GM23338 (cell line): ENCODE results near the gene WDR1. TPM values are rescaled to one million over a fixed set of nuclear protein-coding genes. Genes with fewer than 3 reads are reported as not detected.

ENCODE experiments used
- ATAC-seq: fragments of 200-7000 bp; cut with Tn5 transposase; 3 replicates; pipeline ENCODE4 v1.9.1; 2020
- DNase-seq: peaks from one replicate; pipeline ENCODE4 v3.0.0-alpha.2; 2015; ENCODE audit warnings: low spot score
- H2AFZ ChIP-seq: fragments of 200-600 bp; sonication (generic); 2 replicates; pipeline ENCODE4 v1.8.0; 2016; ENCODE audit warnings: antibody characterized with exemption, mild to moderate bottlenecking, moderate library complexity
- H3F3A ChIP-seq: fragments of 200-600 bp; sonication (generic); replicated peaks from 2 replicates; pipeline ENCODE4 v1.8.0; 2017; ENCODE audit warnings: antibody characterized with exemption, mixed run types, low read depth
- H3K27ac ChIP-seq: fragments of 200-600 bp; sonication (generic); 2 replicates; pipeline ENCODE4 v1.6.1; 2016; ENCODE audit warnings: low read depth
- H3K27me3 ChIP-seq: fragments of 200-600 bp; sonication (generic); 2 replicates; pipeline ENCODE4 v1.8.0; 2016; ENCODE audit warnings: mild to moderate bottlenecking, mixed run types, moderate library complexity; ENCODE audit not compliant: insufficient read depth
- H3K36me3 ChIP-seq: fragments of 200-600 bp; sonication (generic); 2 replicates; pipeline ENCODE4 v1.8.0; 2016; ENCODE audit warnings: mild to moderate bottlenecking; ENCODE audit not compliant: insufficient read depth
- H3K4me1 ChIP-seq: fragments of 200-600 bp; sonication (generic); 2 replicates; pipeline ENCODE4 v1.8.0; 2016; ENCODE audit warnings: mild to moderate bottlenecking, moderate library complexity; ENCODE audit not compliant: insufficient read depth
- H3K4me2 ChIP-seq: fragments of 200-600 bp; sonication (generic); 2 replicates; pipeline ENCODE4 v1.7.1; 2017; ENCODE audit warnings: mixed run types
- H3K4me3 ChIP-seq: fragments of 200-600 bp; sonication (generic); 2 replicates; pipeline ENCODE4 v1.6.1; 2016; ENCODE audit warnings: mixed run types
- H3K79me2 ChIP-seq: fragments of 200-600 bp; sonication (generic); replicated peaks from 2 replicates; pipeline ENCODE4 v1.8.0; 2017; ENCODE audit warnings: mild to moderate bottlenecking; ENCODE audit not compliant: insufficient read depth
- H3K9me2 ChIP-seq: fragments of 200-600 bp; sonication (generic); 2 replicates; pipeline ENCODE4 v1.8.0; 2017; ENCODE audit not compliant: insufficient read depth
- H4K20me1 ChIP-seq: fragments of 200-600 bp; sonication (generic); replicated peaks from 2 replicates; pipeline ENCODE4 v1.8.0; 2017; ENCODE audit warnings: mild to moderate bottlenecking; ENCODE audit not compliant: insufficient read depth
- H3K27ac Mint-ChIP-seq: 2 replicates; pipeline ENCODE4 v1.8.0; 2020; ENCODE audit warnings: inconsistent platforms, mild to moderate bottlenecking, moderate library complexity, mixed read lengths
- H3K27me3 Mint-ChIP-seq: 3 replicates; pipeline ENCODE4 v1.8.0; 2022; ENCODE audit warnings: low read depth, mild to moderate bottlenecking, moderate library complexity, mixed read lengths, inconsistent platforms; ENCODE audit not compliant: insufficient read depth, poor library complexity
- H3K36me3 Mint-ChIP-seq: 3 replicates; pipeline ENCODE4 v1.8.0; 2021; ENCODE audit warnings: low read depth, mild to moderate bottlenecking, inconsistent platforms, moderate library complexity, mixed read lengths
- H3K4me1 Mint-ChIP-seq: 3 replicates; pipeline ENCODE4 v1.8.0; 2020; ENCODE audit warnings: mild to moderate bottlenecking, inconsistent platforms, mixed read lengths
- H3K4me3 Mint-ChIP-seq: 3 replicates; pipeline ENCODE4 v1.8.0; 2021; ENCODE audit warnings: moderate library complexity, mild to moderate bottlenecking, inconsistent platforms, mixed read lengths
- H3K9me3 Mint-ChIP-seq: 3 replicates; pipeline ENCODE4 v1.8.0; 2020; ENCODE audit warnings: moderate library complexity, mild to moderate bottlenecking, inconsistent platforms, mixed read lengths
- CREB1 ChIP-seq: fragments of 250-450 bp; sonication (Bioruptor Pico); IDR thresholded peaks from 2 replicates; pipeline ENCODE4 v1.5.0; 2020; ENCODE audit warnings: low read depth, mild to moderate bottlenecking, moderate library complexity
- CTCF ChIP-seq, 2 experiments: fragments of 200-600 bp in 1 of 2; sonication (generic) in 1 of 2; conservative IDR thresholded peaks; 2 replicates each; pipeline versions ENCODE4 v1.5.1 to v1.6.1; 2016 to 2017; ENCODE audit warnings: antibody characterized with exemption in 2 of 2, low read depth in 2 of 2, mild to moderate bottlenecking in 2 of 2, moderate library complexity in 1 of 2
- ETS1 ChIP-seq: IDR thresholded peaks from 2 replicates; pipeline ENCODE4 v1.6.1; 2016; ENCODE audit warnings: antibody characterized with exemption
- EZH2 ChIP-seq: fragments of 200-600 bp; sonication (generic); IDR thresholded peaks from one replicate; pipeline ENCODE4 v1.8.0; 2017; ENCODE audit warnings: antibody characterized with exemption, mild to moderate bottlenecking, low read depth; ENCODE audit not compliant: unreplicated experiment
- EZH2phosphoT487 ChIP-seq: fragments of 200-600 bp; sonication (generic); IDR thresholded peaks from one replicate; pipeline ENCODE4 v1.8.1; 2018; ENCODE audit warnings: antibody characterized with exemption; ENCODE audit not compliant: unreplicated experiment
- JUNB ChIP-seq: IDR thresholded peaks from one replicate; pipeline ENCODE4 v1.6.1; 2016; ENCODE audit warnings: antibody characterized with exemption; ENCODE audit not compliant: unreplicated experiment
- NANOG ChIP-seq: IDR thresholded peaks from 2 replicates; pipeline ENCODE4 v1.6.1; 2016; ENCODE audit warnings: antibody characterized with exemption, borderline replicate concordance
- POLR2AphosphoS5 ChIP-seq: IDR thresholded peaks from 2 replicates; pipeline ENCODE4 v1.6.1; 2016; ENCODE audit warnings: antibody characterized with exemption, low read depth
- STAT1 ChIP-seq: IDR thresholded peaks from one replicate; pipeline ENCODE4 v1.6.1; 2016; ENCODE audit warnings: antibody characterized with exemption; ENCODE audit not compliant: unreplicated experiment
- ZNF331 ChIP-seq: fragments of 250-450 bp; sonication (Bioruptor Pico); IDR thresholded peaks from 2 replicates; pipeline ENCODE4 v1.5.0; 2020; ENCODE audit warnings: low read depth, mild to moderate bottlenecking, moderate library complexity
- ZNF462 ChIP-seq: fragments of 250-450 bp; sonication (Bioruptor Pico); IDR thresholded peaks from 2 replicates; pipeline ENCODE4 v1.5.0; 2020; ENCODE audit warnings: mild to moderate bottlenecking, moderate library complexity
- polyA plus RNA-seq: library from polyadenylated mRNA; unstranded; fragments of >200 nt; fragmentation: Nextera tagmentation; extraction: Ambion mirVana; gene quantifications from 2 replicates; pipeline ENCODE4 v1.2.1, GENCODE V29; 2016
- total RNA-seq: library from RNA; depleted of rRNA; stranded (reverse); fragments of >200 nt; shearing (Covaris generic); gene quantifications from 2 replicates; pipeline ENCODE4 v1.2.3, GENCODE V29; 2014

The WDR1 gene
- total and polyA plus RNA-seq, 2 experiments from 2014 or later = 93.2 to 248 TPM

DNA sequence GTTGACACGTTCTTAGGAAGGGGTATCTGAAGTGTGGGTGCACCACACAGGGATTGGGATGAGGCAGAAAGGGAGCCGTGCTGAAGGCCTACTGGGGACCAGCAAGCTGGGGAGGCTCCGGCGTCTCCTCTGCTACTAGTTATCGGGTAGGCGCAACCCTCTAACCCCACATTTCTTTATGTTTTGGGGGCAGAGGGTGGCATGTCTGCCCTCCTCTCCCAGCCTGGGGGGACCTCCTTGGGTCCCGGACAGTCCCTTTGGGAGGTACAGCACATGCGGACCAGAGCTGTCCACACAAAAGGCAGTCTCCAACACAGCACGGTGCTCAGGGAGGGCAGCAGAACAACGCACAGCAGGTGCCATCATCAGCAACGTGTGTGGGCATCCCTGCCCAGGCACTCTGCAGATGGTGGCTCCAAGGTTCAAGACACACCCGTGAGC is 33.2 kb downstream of the WDR1 start (continued):
- no peak for TF ChIP-seq CTCF (conservative IDR thresholded peaks at IDR 0.05; ENCODE audit: low read depth in 2 of 2)
- TF ChIP-seq ETS1 = no peak
- no peak for TF ChIP-seq EZH2
- TF ChIP-seq JUNB = no peak
- TF ChIP-seq CREB1 (CRISPR knock-in tag) = no peak
- TF ChIP-seq ZNF331 (CRISPR knock-in tag) = no peak

GRCh38 chr4:10082459-10083272 is 33.9 kb downstream of the WDR1 start:
- ATAC-seq (no peak), DNase-seq (no peak)
- Histone ChIP-seq H3K4me3 (no peak overlapping the region), H3K4me1 (no peaks in the 10 kb centered on the region), H3K27ac (no peak overlapping the region), H3K79me2 (no peaks in the 10 kb centered on the region; the same call in 1 of the 2 replicates), H4K20me1 (no peaks in the 10 kb centered on the region; the same call in 1 of the 2 replicates), H3K9me2 (no peaks in the 10 kb centered on the region), H3K36me3 (peaks cover 35% of the 10 kb centered on the region), H3K4me2 (no peak overlapping the region), H3K27me3 (no peaks in the 10 kb centered on the region), H3F3A (no peaks in the 10 kb centered on the region), H2AFZ (no peak overlapping the region)
- H3K27ac Mint-ChIP-seq = no peak overlapping the region
- no peak overlapping the region for H3K4me3 Mint-ChIP-seq
- peaks cover 7% of the 10 kb centered on the region for H3K27me3 Mint-ChIP-seq
- peaks cover 94% of the 10 kb centered on the region for H3K36me3 Mint-ChIP-seq
- no peaks in the 10 kb centered on the region for H3K9me3 Mint-ChIP-seq
- H3K4me1 Mint-ChIP-seq = no peaks in the 10 kb centered on the region
- TF ChIP-seq NANOG (no peak), ZNF462 (CRISPR knock-in tag) (no peak), EZH2phosphoT487 (no peak), CREB1 (CRISPR knock-in tag) (no peak), ETS1 (no peak), STAT1 (no peak), POLR2AphosphoS5 (no peak), CTCF (conservative IDR thresholded peaks at IDR 0.05; ENCODE audit: low read depth in 2 of 2) (no peak)
